ENCODE data around the gene DISP3. TPM values are rescaled to one million over a fixed set of nuclear protein-coding genes. Genes with fewer than 3 reads are reported as not detected.

The DISP3 gene
- total and polyA plus RNA-seq, 2 experiments from 2014 or later = 0.10 TPM; not detected in 1

GRCh38 chr1:11483581-11484320 is 4.8 kb downstream of the DISP3 start:
- TF ChIP-seq EZH2 (IDR thresholded peaks at IDR 0.05; ENCODE audit: borderline replicate concordance) (no peak), EZH2phosphoT487 (IDR thresholded peaks at IDR 0.05; ENCODE audit: low read depth, severe bottlenecking, unreplicated experiment) (no peak), CTCF (IDR thresholded peaks at IDR 0.05; ENCODE audit: poor library complexity) (no peak)
- H3K79me2 ChIP-seq = no peaks in the 10 kb centered on the region
- H3K27me3 ChIP-seq = peaks cover 39% of the 10 kb centered on the region
- no peak for DNase-seq (ENCODE audit: low spot score)
- no peaks in the 10 kb centered on the region for H3K9me2 ChIP-seq (replicated peaks; ENCODE audit: insufficient read depth)
- H3K4me2 ChIP-seq = no peak overlapping the region
- no peaks in the 10 kb centered on the region for H3K36me3 ChIP-seq (replicated peaks; ENCODE audit: insufficient read depth, low read depth)
- no peak overlapping the region for H2AFZ ChIP-seq
- H3K9me3 ChIP-seq (ENCODE audit: low read depth) = no peaks in the 10 kb centered on the region
- H3K4me1 ChIP-seq (ENCODE audit: insufficient read depth) = no peaks in the 10 kb centered on the region
- H4K20me1 ChIP-seq (ENCODE audit: insufficient read depth, poor library complexity, severe bottlenecking) = no peaks in the 10 kb centered on the region
- 59% methylated on average over 10 of the region's 10 CpGs for WGBS (ENCODE audit: low lambda C conversion rate, missing lambda C conversion rate)
- no peak overlapping the region for H3K4me3 ChIP-seq
- no peak overlapping the region for H3K27ac ChIP-seq

GRCh38 chr1:11484321-11484655 is 5.3 kb downstream of the DISP3 start:
- H3K4me3 ChIP-seq = no peak overlapping the region
- no peaks in the 10 kb centered on the region for H3K4me1 ChIP-seq (ENCODE audit: insufficient read depth)
- no peaks in the 10 kb centered on the region for H3K9me2 ChIP-seq (replicated peaks; ENCODE audit: insufficient read depth)
- no peaks in the 10 kb centered on the region for H3K9me3 ChIP-seq (ENCODE audit: low read depth)
- H3K79me2 ChIP-seq = no peaks in the 10 kb centered on the region
- no peak overlapping the region for H2AFZ ChIP-seq
- no peaks in the 10 kb centered on the region for H4K20me1 ChIP-seq (ENCODE audit: insufficient read depth, poor library complexity, severe bottlenecking)
- peaks cover 39% of the 10 kb centered on the region for H3K27me3 ChIP-seq
- H3K4me2 ChIP-seq = no peak overlapping the region
- no peaks in the 10 kb centered on the region for H3K36me3 ChIP-seq (replicated peaks; ENCODE audit: insufficient read depth, low read depth)
- TF ChIP-seq CTCF (IDR thresholded peaks at IDR 0.05; ENCODE audit: poor library complexity) (no peak), EZH2 (IDR thresholded peaks at IDR 0.05; ENCODE audit: borderline replicate concordance) (no peak), EZH2phosphoT487 (IDR thresholded peaks at IDR 0.05; ENCODE audit: low read depth, severe bottlenecking, unreplicated experiment) (no peak)
- no peak overlapping the region for H3K27ac ChIP-seq
- 74% methylated on average over 7 of the region's 7 CpGs for WGBS (ENCODE audit: low lambda C conversion rate, missing lambda C conversion rate)
- no peak for DNase-seq (ENCODE audit: low spot score)

- Histone ChIP-seq H3K27me3 (peaks cover 30% of the 10 kb centered on the region), H3K27ac (no peak overlapping the region), H3K4me1 (ENCODE audit: insufficient read depth) (no peaks in the 10 kb centered on the region), H3K36me3 (replicated peaks; ENCODE audit: insufficient read depth, low read depth) (no peaks in the 10 kb centered on the region), H3K4me2 (no peak overlapping the region), H3K9me2 (replicated peaks; ENCODE audit: insufficient read depth) (no peaks in the 10 kb centered on the region), H2AFZ (no peak overlapping the region), H3K4me3 (no peak overlapping the region), H4K20me1 (ENCODE audit: insufficient read depth, poor library complexity, severe bottlenecking) (no peaks in the 10 kb centered on the region), H3K79me2 (no peaks in the 10 kb centered on the region), H3K9me3 (ENCODE audit: low read depth) (no peaks in the 10 kb centered on the region)
- DNase-seq (ENCODE audit: low spot score) = no peak
- TF ChIP-seq EZH2phosphoT487 (IDR thresholded peaks at IDR 0.05; ENCODE audit: low read depth, severe bottlenecking, unreplicated experiment) (no peak), CTCF (IDR thresholded peaks at IDR 0.05; ENCODE audit: poor library complexity) (no peak), EZH2 (IDR thresholded peaks at IDR 0.05; ENCODE audit: borderline replicate concordance) (no peak)
- WGBS (ENCODE audit: low lambda C conversion rate, missing lambda C conversion rate) = 67% methylated on average over 6 of the region's 6 CpGs
Observed at GRCh38 chr1:11485191-11485590, 6.2 kb downstream of the DISP3 start.

Data from hepatocyte (in vitro differentiated cells).